Breast epithelium (tissue), 3 donors: Measurements from ENCODE around the gene KCNIP4.

Experiments
- CTCF ChIP-seq, 3 donors: fragments of 450-650 bp; IDR thresholded peaks; one replicate each; pipeline ENCODE4 v1.5.1; 2016 to 2017; ENCODE audit warnings: antibody characterized with exemption in 3 of 3, mild to moderate bottlenecking in 3 of 3, moderate library complexity in 3 of 3
- POLR2A ChIP-seq: fragments of 450-650 bp; IDR thresholded peaks from one replicate; pipeline ENCODE4 v1.6.1; 2016; ENCODE audit warnings: antibody characterized with exemption, mild to moderate bottlenecking, moderate library complexity

- no peak for TF ChIP-seq CTCF (IDR thresholded peaks at IDR 0.05)
- no peak for TF ChIP-seq POLR2A
These were observed 495.6 kb downstream of the KCNIP4 start for GRCh38 chr4:21452931-21453330.
